ENCODE results near the gene GRHL3.

The GRHL3 gene

DNA sequence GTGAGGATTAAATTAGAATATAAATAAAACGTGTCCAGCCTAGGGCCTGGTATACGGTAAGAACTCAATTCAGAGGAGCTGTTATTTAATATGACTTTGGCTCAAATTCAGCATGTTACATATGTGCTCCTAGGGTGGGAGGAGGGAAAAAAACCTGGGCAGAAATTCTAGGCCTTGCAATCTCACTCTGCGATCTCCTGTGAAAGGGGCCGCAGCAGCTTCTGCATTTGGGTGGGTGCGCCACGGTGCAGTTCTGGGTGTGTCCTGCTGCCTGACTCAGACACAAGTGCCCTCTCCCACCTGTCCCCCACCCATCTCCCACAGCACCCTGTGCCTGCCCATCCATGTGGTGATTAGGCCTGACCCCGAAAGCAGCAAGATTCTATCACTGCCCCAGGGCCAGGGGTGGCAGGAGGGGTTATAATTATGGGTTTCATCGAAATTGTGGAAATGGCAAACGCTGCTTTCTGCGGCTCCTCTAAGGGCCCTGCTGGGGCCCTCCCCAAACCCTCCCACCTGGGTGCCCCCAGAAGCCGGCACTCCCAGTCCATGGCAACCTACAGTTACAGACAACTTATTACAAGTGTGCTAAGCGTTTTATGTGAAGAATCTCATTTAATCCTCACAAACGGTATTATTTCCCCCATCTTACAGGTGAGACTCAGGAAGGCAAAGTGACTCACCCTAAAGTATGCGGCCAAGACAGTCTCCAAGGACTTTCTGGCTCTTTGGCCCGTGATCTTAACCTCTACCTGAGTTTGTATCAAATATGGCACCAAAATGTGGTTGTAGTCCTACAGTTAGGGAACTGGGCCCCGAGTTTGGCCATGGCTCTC lies 25.5 kb upstream of the GRHL3 start:
- FAIRE-seq = no peak

DNA sequence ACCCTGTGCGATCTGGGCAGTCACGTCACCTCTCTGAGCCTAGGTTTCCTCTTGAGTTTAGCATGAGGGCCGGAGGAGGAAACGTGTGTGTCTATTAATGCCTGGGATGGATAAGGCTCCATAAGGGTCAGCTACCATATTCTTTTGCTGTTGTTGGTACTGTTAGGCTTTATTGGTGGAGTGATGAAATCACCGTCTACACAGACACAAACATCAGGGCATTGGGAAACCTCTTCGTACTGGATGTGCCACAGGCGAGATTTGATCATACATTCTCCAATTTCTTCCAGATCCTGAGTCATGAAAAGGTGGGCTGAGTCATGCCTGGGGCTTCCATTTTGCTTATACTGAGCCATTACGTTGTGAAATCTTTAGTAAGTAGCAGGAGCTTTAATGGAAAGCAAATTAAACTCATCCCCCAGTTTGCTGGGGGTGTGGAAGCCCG lies 24.9 kb upstream of the GRHL3 start:
- FAIRE-seq = no peak

DNA sequence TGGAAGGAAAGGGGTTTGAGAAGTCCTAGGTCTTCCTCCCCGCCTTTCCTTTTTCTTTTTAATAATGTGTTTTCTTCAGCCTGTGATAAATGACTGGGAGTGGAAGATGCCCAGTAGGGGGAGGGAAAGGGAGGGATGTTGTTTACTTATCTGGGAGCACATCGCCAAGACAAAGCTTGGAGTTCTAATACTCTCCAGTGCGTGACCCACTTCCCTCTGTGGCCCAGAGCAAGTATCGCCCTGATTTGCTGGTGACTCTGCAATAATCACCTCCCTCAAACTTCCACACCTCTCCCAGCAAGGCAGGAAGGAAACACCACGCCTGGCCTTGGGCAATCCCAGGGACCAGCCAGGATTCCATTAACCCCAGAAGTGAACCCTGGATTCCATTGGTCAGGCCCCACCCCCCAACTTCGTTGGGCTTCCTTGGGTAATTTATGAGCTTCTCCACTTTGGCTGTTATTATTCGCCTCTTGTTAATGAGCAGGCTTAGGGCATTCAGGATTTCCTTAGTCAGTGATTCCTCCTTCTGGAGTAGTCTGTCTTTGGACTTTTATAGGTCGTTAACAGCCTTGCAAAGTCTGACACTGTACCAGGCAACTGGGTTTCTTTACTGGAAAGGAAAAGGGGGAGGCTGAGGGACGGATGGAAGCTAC lies 24.3 kb upstream of the GRHL3 start:
- no peak for FAIRE-seq

DNA sequence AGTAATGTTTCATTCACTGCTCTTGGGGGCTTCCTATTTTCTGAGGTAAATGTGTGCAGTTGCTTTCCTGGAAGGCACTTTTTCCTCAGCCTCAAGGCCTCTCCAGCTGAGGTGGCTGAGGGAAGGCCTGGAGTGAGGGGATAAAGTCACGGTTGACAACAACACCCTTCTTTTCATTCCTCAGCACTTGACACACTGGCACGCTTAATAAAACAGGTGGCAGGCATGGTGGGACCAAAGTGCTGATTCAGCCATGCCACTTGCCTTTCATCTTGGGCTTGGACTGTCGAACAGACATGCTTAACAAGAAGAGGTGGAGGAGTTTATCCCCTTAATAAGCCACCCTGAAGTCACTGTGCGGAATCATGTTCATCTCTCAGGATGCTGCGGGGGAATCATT lies 23.6 kb upstream of the GRHL3 start:
- FAIRE-seq = no peak

DNA sequence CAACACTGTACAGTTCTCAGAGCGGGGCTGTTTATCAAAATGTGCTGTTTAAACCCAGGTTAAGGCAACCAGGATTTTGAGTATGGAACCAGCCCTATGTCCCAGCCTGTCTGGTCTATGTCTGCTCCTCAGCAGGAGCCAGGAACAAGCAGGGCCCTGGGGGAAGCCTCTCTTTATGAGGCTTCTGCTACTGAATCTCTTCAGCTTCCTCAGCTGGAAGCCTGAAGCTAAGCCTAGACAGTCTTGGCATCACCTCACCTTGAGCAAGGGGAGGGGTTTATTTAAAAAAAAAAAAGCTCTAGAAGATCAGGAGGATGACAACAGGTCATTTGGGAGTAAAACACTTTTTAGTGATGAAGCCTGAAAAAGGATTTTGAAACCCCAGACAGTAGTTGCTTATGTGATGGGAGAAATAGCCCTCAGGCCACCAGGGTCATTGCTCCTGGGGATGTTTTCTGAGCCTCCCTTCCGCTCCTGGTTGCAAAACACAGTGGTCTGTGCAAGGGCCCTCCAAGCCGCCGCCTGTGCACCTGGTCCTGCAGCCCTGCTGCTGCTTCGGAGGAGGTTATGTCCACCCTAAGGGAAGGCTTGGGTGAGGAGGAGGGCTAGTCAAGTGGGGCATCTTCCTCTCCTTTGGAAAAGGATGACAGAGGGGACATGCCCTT lies 21.8 kb upstream of the GRHL3 start:
- FAIRE-seq = no peak

DNA sequence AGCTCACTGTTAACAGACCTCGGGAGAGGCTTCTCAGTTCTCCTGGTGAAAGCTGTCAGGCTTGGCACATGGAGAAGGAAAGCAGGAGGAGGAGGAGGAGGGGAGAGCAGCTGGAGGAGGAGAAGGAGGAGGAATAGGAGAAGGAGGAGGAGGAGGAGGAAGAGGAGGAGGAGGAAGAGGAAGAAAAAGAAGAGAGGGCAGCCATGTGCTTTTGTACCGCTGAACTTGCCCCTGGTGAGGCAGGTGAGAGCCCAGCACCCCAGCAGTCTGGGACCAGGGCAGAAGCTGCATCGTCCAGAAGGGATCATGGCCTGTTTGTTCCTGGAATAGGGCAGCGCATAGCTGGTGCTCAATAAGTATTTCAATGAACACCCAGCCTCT lies 21.3 kb upstream of the GRHL3 start:
- no peak for FAIRE-seq

DNA sequence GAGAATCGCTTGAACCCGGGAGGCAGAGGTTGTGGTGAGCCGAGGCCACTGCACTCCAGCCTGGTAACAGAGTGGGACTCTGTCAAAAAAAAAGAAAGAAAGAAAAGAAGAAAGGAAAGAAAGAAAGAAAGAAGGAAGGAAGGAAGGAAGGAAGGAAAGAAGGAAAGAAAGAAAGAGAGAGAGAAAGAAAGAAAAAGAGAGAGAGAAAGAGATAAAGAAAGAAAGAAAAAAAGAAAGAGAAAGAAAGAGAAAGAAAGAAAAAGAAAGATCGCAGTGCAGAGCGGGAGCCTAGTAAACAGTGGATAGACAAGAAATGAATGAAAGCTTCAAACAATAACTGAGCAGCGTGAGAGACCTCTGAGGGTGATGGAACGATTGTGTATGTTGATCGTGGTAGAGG lies 20.6 kb upstream of the GRHL3 start:
- no peak for FAIRE-seq

DNA sequence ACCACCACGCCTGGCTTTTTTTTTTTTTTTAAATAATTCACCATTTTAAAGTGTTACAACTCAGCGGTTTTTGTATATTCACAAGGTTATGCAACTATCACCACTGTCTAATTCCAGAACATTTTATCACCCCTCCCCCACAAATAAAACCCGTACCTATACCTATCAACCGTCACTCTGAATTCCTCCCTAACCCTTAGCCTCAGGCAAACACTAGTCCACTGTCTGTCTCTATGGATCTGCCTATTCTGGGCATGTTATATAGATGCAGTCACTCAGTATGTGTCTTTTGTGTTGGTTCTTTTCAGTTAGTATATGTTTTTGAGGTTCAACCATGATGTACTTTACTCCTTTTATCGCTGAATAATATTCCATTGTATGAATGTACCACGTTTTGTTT lies 19.3 kb upstream of the GRHL3 start:
- no peak for FAIRE-seq

DNA sequence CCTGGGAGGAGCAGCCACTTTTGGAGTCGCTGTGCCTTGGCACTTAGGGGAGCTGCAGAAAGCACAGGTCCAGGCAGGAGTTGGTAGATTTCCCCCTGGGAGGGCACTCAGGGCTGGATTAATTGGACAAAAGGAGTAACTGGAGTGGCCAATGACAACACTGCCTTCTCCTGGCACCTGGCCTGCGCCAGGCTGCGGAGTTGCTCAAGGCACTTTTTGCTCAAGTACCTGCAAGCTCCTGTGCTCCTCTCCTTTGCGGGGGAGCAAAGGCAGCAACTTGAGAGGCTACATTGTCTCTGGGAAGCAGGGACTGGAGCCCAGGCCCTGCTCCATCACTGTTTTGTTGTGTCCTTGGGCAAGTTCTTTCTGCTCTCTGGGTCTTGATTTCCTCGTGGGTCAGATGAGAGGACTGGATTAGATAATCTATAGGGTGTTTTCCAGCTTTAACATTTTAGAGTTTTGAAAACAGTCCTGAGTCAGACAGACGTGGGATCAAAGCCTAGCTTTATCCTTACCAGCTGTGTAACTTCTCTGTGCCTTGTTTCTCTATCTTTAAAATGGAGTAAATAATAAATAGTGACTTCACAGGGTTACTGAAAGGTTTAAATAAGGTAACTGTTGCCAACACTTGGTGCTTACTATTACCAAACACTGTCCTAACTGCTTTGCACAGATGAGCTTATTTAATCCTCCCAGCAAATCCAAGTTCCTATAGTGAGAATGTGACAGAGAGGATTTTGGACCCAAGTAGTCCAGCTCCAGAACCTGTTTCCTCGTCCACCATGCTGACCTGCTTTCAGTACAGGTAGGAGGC lies 18.0 kb upstream of the GRHL3 start:
- FAIRE-seq = no peak

DNA sequence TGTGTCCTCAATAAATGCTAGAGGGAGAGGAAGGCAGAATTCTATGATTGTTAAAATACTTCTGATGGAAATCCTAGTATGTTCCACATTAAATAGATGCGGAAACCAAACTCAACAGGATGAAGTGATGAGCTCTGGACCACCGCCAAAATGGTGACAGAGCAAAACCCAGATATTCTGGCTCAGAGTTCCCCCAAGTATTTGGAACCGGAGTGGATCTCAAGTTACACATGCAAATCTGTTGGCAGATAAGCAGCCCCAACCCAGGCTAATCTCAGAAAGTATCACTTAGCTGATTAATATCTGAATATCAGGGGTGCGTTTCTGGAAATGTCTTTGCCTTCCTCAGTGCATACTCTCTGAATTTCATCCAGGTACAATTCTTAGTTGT lies 17.4 kb upstream of the GRHL3 start:
- no peak for FAIRE-seq

DNA sequence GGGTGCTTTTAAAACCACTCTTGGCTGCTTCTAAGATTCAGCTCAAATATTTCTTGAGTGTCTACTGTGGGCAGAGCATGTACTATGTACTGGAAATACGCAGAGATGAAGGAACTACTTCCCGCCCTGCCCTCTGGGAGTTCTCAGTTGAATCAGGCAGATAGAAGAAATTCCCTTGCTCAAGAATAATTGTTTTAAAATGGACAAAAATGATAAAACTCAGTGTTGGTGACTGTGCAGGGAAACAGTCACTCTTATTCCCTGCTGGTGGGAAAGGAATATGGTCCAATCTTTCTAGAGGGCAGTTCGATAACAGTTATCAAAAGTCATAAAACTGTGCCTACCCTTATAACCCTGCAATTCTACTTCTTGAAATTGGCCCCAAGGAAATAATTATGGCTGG lies 16.9 kb upstream of the GRHL3 start:
- no peak for FAIRE-seq

DNA sequence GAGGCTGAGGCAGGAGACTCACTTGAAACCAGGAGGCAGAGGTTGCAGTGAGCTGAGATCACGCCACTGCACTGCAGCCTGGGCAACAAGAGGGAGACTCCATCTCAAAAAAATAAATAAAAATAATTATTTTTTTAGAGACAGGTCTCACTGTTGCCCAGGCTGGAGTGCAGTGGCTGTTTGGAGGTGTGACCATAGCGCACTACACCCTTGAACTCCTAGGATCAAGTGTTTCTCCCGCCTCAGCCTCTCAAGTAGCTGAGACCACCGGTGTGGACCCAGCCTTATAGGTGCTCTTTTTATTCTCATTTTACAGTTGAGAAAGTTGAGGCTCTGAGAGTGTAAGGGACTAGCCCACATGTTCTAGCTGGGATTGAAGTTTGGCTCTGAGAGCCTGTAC lies 15.6 kb upstream of the GRHL3 start:
- no peak for FAIRE-seq

DNA sequence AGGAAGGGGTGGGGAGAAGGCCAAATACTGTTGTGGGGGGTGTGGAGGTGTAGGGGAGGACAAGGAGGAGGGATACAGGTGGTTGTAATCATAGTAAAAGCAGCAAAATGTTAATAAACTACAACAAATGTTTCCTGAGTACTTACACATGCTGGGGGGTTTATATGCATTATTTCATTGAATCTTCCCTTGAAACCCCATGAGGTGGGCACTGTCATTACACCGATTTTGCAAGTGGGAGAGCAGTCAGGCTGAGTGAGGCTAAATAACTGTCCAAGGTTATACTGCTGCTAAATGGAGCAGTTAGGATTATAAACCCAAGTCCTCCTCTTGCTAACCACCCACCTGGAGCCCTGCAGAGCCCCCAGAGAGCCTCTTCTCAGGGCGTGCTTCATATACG lies 14.4 kb upstream of the GRHL3 start:
- FAIRE-seq = no peak

DNA sequence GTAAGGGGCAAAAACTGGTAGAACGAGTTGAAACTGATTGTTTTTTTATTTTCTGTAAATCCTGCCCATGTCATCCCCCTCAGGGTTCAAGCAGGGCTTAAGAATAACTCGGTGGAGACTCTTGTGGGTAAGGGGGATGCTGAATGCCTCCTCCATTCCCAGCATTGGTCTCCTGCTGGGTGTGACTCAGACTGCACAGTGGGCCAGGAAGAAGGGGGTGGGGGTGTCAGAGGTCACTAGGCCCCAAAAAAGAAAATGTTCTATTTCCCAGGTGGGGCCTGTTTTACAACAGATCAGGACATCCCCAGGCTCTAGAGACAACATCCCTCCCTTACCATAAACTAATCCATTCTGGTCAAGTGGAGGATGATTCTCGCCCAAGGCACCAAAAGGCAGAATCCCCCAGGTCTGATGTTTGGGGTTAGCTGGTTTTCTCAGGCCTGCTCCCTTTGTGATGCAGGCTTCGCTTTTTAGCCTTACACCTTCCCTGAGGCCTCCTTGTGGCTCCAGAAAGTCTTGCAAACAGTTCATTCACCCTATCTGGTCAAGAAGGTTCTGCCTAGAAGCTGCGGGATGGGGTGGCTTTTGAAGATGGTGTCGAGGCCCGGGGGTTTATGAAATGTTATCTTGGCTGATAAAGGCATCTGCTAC lies 10.7 kb upstream of the GRHL3 start:
- no peak for FAIRE-seq

DNA sequence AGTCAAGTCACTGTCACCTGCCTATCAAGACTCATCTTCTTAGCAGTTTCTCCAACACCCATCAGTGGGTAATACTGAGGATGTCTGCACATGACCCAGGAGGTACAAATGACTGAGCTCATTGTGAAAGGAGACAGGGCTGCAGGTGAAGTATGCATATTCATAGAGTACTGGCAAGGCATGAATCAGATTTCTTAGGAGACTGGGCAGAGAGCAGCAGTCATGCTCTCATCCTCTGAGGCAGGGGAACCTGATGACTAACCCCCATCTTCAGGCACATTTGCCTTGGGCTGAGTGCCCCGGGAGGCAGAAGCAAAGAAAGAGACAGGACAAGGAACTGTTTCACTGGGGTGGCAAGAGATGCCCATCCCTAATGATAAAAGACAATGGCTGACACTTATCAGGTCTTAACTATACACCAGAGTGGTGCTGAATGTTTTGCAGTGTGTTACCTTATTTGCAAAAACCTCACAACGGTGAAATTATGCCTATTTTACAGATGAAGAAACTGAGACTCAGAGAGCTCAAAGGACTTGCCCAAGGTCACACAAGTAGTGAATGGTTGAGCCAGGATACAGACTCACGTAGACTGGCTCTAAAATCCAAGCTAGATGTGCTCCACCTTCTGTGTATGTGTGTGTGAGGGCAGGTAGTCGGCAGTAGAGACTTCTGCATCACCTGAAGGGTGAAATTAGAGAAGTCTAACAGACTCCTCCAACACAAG lies 9.2 kb upstream of the GRHL3 start:
- FAIRE-seq = no peak

DNA sequence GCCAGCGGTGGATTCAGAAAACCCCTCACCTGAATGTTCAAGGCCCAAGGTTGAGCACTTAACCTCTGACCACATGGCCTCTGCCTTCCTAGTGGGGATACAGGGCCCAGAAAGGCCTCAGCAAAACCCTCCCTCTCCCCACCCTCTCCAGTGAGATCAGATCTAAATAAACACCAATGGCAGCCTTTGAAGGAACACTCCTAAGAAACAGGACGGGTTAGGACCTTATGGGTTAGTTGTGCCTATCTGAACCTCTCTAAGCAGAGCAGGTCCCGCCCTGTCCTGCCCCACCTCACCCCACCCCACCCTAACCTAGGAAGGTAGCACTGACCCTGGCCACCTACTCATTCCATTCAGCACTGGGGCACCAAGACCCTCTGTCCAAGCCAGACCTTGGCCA lies 7.9 kb upstream of the GRHL3 start:
- no peak for FAIRE-seq

DNA sequence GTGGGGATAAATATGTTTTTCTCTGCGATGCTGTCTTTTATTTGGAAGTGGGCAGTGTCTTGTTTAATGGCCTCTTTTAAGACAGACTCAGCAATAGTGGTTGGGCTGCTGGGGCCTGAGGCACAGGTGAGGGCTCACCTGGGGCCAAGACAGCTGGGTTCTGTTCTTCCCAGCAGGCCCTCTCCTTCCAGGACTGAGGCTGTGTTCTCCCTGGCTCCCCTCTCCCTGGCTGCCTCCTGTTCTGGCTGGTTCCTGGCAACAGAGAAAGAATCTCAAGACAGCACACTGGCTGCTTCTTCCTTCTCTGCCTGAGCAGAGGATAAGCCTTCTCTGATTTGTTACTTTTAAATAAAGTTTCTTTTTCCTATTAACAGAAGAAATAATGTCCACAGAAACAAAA lies 7.4 kb upstream of the GRHL3 start:
- no peak for FAIRE-seq

DNA sequence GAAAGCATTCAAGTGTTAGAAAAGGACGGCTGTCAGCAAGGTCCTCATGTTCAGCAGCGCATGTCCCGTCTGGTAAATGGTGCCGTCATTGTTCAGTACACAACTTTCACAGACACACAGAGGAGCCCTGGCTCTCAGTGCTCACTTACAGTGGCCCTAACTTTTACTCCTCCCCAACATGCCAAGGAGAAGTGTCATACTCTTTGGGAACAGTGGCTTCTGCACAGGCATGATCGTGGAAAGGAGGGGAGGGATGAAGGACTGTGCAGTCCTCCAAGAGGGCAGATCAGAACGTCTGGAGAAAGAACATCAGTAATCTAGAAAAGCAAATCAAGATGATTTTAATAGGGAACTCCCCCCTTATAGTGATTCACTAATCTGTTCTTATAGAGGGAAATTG lies 3.8 kb upstream of the GRHL3 start:
- FAIRE-seq = no peak

DNA sequence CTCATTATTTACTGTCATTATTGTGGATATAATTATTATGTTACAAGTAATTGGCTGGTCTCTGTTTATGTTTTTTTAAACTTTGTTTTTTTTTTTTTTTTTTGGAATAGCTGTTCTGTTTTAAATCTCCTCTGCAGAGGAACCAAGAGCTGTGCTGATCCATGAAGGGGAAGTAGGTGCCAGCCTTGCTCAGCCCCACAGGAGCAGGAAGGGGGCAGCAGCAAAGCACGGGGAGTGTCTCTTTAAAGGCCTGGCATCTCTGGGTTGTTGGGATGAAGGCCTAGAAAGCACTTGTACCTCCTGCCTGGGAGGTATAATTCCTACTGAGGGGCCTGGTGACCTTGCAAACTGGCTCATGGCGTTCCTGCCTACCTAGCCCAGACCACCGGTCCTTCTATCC lies 2.5 kb upstream of the GRHL3 start:
- FAIRE-seq = no peak

DNA sequence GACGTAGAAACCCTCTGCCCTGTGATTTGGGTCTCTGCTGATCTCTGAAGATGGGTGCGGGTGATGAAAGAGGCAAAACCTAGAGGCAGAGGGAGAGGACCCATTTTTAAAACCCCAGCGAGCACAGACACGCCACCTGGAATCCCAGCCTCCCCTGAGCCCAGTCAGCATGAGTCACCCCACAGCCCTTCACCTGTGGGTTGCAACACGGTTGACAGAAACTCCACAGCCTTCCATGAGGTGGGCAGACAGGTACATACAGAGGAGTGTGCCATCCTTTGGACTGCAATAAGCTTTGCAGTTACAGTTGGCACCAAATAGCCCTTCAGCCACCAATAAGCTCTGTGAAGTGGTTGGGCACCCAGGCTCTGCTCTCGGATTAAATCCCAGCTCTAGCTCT lies 2.1 kb upstream of the GRHL3 start:
- FAIRE-seq = no peak

DNA sequence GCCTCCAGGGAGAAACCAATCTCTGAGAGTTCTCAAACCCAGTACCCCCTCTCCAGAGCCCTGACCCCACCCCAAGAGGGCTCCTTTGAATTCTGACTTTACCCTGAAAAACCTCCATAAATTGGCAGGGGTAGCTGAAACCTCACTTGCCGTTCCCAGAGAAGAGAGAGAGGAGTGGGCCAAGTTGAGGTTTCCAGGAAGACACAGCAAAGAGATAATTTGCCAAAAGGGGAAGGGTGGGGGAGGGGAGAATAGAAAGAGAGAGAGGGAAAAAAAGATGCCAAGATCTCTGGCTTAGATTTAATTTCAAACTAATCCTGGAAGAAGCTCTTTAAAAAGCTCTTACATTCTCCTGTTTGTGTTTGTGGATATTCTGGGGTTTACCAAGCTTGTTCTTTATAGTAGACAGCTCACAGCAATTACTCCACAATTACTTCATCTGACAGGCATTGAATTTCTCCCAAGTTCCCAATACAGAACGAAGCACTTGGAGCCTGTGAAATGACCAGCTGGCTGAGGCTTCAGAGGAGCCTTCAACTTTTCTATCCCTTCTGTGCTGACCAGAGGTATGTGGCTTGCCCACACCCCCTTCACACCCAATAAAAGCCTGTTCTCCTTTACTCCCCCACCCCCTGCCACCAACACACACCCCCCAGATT lies 1.1 kb upstream of the GRHL3 start:
- no peak for FAIRE-seq

Data from G401.6 (cell line).